Measurements from ENCODE around the gene OR6V1.
"Not testable (repeated sequence)": the region's sequence is repeated elsewhere in the genome, so short reads cannot be mapped to it uniquely, and the experiment has no call there.

OR6V1 gene

GRCh38 chr7:143043391-143043790 is 8.8 kb upstream of the OR6V1 start:
- DNase-seq (ENCODE audit: low spot score): no peak

- DNase-seq (ENCODE audit: low spot score): no peak
These were observed 5.7 kb upstream of the OR6V1 start for GRCh38 chr7:143046426-143046851.

- no peak for DNase-seq (ENCODE audit: low spot score)
These were observed 4.8 kb upstream of the OR6V1 start for GRCh38 chr7:143047326-143047725.

- no peak for DNase-seq (ENCODE audit: low spot score)
These were observed 3.3 kb upstream of the OR6V1 start for GRCh38 chr7:143048827-143049226.

- DNase-seq (ENCODE audit: low spot score): no peak
These were observed 2.8 kb upstream of the OR6V1 start for GRCh38 chr7:143049362-143049761.

GRCh38 chr7:143050931-143051330 is 1.2 kb upstream of the OR6V1 start:
- no peak for DNase-seq (ENCODE audit: low spot score)

DNA sequence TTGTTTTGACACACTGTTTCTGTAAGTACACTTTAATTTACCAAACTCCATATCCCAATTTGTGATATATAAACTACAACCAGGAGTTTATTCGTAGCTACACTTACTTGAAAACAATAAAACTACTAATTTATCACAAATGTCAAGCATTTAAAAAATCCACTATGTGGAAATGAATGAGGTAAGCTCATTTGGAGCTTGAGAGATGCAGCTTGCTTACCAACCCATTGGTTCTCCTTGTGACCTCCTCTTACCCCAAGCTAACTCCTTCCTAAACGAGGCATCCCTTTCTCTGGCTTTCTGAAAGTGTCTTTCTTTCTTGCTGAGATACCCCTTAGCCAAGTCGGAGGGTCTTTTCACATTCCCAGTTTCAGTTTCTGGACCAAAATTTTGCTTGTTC is 2.5 kb downstream of the OR6V1 start:
- no peak for DNase-seq (ENCODE audit: low spot score)

DNA sequence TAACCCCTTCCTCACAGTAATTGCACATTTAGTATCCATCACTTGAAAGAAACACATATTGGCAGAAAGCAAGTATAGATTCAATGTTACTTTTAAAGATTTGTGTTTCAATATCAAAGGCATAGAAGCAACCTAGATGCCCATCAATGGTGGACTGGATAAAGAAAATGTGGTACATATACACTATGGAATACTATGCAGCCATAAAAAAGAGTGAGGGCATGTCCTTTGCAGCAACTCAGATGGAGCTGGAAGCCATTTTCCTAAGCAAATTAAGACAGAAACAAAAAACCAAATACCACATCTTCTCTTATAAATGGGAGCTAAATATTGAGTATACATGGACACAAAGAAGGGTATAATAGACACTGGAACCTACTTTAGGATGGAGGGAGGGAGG is 3.6 kb downstream of the OR6V1 start:
- DNase-seq (ENCODE audit: low spot score): no peak

DNA sequence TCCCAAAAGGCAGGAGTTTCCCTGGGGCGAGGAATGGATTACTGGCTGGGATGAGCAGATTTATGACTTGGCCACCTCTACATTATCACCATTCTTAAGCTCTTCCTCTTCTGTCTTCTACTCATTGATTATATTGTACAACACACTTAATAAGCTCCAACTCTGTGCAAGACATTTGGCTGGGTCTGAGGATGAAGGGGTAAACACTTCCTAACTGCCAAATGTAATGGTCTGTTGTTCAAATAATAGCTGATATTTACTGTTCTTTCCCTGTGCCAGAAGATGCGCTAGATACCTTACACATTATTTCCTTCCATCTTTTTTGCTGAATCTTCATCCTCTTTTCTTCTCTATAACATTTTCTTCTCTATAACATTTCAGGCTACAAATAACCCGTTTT is 11.6 kb downstream of the OR6V1 start:
- DNase-seq (ENCODE audit: low spot score): no peak

DNA sequence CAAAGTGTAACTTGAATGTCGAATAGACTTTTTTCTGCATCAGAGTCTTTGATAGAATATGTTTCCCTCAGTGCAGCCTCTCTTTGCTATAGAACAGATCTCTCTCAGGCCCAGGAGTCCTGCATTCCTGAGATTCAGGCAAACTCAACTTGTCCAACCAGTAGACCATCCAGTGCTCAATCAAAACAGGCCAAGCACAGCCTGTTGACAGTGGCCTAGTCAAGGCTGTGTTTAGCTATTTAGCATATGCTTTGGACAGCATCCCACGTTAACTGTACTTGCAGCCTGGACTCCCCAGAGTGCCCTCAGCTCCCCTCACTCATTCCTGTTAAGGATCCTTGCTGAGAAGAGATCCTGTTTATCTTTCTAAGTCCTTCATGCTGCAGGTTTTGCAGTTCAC is 16.3 kb downstream of the OR6V1 start:
- no peak for DNase-seq (ENCODE audit: low spot score)

DNA sequence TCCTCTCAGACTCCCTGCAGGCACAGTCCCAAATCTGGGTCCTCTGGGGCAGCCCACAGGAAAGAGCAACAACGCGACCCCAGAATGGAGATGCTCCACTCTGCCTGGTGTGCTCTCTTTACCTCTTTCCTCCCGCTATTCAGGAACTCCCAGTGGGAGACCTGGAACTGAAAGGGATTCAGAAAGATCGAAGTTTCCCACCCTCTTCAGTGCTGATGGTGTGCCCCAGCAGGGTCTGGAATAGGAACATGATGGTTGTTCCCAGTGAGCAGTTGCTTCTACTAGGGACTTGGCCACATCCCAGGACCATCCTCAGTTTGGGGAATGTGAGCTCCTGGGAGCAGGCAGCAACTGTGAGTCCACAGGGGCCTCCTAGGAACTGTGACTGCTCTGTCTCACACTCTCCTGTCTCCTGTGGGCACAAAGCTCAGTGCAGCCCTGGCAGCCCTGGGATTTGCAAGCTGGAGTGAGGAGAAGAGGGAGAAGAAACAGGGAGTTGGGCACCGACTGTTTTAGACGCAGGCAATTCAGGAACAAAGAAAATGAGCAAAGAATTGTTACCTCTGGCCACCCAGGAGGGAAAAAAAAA is 17.9 kb downstream of the OR6V1 start:
- no peak for DNase-seq (ENCODE audit: low spot score)

DNA sequence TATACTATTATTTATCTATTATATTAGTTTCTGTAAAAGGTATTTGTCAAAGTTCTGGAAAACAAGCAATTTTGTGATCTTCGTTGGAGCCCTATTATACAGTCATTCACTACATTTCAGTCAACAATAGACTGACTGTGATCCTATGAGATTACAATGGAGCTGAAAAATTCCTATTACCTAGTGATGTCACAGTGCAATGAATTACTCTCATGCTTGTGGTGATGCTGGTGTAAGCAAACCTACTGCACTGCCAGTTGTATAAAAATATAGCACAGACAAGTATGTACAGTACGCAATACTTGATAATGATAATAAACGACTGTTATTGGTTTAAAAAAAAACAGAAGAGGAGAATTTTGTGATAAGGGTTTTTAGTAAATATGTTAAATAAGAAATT is 21.4 kb downstream of the OR6V1 start:
- no peak for DNase-seq (ENCODE audit: low spot score)

DNA sequence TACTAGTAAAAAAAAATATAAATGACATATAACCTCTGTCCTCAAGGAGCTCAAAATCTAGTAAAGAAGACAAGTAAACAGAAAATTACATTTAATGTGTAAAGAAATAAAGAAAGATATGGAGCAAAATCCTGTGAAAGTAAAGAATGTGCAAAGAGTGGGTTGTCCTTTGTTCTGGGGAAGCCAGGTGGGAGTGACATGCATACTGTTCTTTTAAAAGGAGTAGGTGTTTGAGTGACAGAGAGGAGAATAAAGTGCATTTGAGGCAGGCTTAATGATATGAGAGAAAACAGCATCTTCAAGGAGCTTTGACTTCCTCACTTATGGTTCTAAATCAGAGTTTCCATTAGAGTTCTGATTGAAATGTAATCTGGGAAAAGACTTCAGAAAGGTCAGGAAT is 22.0 kb downstream of the OR6V1 start:
- no peak for DNase-seq (ENCODE audit: low spot score)

DNA sequence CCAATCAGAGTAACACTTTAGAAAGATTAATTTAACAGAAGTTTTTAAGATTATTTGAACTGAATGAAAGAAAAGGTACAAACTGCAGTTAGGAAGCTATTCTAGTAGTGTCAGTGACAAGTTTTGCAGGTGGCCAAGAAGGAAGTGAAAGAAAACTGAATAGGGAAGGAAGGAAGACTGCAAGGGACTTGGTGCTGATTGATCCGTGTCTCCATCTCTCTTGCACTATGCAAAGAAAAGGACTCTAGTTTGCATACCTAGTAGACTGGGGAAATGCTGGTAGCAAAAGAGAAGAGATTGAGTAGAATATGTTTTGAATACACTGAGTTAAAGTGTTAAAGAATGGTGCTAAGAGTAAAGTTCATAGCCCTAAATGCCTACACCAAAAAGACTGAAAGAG is 33.0 kb downstream of the OR6V1 start:
- DNase-seq (ENCODE audit: low spot score): no peak

DNA sequence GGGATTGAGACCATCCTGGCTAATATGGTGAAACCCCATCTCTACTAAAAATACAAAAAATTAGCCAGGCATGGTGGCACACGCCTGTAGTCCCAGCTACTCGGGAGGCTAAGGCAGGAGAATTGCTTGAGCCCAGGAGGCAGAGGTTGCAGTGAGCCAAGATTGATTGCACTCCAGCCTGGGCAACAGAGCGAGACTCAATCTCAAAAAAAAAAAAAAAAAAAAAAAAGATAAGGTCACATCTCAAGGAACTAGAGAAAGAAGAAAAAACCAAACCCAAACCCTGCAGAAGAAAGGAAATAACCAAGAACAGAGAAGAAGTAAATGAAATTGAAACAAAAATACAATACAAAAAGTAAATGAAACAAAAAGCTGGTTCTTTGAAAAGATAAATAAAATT is 33.5 kb downstream of the OR6V1 start:
- DNase-seq (ENCODE audit: low spot score): not testable (repeated sequence)

DNA sequence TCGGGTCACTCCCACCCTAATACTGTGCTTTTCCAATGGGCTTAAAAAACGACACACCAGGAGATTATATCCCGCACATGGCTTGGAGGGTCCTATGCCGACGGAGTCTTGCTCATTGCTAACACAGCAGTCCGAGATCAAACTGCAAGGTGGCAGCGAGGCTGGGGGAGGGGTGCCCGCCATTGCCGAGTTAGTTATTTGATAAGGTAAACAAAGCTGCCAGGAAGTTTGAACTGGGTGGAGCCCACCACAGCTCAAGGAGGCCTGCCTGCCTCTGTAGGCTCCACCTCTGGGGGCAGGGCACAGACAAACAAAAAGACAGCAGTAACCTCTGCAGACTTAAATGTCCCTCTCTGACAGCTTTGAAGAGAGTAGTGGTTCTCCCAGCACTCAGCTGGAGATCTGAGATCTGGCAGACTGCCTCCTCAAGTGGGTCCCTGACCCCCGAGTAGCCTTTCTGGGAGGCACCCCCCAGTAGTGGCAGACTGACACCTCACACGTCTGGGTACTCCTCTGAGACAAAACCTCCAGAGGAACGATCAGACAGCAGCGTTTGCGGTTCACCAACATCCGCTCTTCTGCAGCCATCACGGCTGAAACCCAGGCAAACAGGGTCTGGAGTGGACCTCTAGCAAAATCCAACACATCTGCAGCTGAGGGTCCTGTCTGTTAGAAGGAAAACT is 36.5 kb downstream of the OR6V1 start:
- not testable (repeated sequence) for DNase-seq (ENCODE audit: low spot score)

DNA sequence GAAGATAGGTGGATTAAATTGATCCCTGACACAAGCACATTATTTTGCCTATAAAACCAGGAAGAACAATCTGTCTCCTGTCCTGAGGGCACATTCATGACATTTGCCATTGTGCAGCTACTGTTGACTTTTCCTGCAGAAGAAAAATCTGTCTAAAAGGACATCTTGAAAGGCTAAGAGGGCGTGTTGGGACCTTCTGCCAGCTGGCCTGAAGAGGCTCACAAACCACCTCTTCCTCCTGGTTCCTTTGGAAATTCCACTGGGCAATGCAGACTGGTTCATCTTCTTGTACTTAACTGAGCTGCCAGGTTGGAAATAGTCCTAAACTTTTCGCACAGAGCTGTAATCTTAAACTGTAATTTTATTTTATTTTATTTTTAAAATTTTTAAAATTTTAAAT is 44.0 kb downstream of the OR6V1 start:
- DNase-seq (ENCODE audit: low spot score): no peak

DNA sequence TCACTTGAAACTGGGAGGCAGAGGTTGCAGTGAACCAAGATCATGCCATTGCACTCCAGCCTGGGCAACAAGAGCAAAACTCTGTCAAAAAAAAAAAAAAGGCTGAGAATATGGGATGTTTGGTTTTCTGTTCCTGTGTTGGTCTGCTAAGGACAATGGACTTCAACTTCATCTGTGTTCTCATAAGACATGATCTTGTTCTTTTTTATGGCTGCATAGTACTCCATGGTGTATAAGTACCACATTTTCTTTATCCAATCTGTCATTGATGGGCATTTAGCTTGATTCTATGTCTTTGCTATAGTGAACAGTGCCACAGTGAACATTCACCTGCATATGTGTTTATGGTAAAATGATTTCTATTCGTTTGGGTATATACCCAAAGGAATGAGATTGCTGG is 47.4 kb downstream of the OR6V1 start:
- not testable (repeated sequence) for DNase-seq (ENCODE audit: low spot score)
